Measurements from ENCODE around the gene MALL.
"Not testable (repeated sequence)": the region's sequence is repeated elsewhere in the genome, so short reads cannot be mapped to it uniquely, and the experiment has no call there.

GRCh38 chr2:110068153-110068552 is 47.5 kb downstream of the MALL start:
- TF ChIP-seq CTCF (IDR thresholded peaks at IDR 0.05; ENCODE audit: low read depth, low read length); EZH2phosphoT487 (IDR thresholded peaks at IDR 0.05; ENCODE audit: low read depth): not testable (repeated sequence)

Measured in OCI-LY3 (cell line).